ENCODE measurements around the gene BRD1. TPM values are rescaled to one million over a fixed set of nuclear protein-coding genes. Genes with fewer than 3 reads are reported as not detected.
A peak's percentile ranks its signal among the peaks of the same experiment; 100 is the strongest.

BRD1 gene
- 32.5 TPM for total RNA-seq

DNA sequence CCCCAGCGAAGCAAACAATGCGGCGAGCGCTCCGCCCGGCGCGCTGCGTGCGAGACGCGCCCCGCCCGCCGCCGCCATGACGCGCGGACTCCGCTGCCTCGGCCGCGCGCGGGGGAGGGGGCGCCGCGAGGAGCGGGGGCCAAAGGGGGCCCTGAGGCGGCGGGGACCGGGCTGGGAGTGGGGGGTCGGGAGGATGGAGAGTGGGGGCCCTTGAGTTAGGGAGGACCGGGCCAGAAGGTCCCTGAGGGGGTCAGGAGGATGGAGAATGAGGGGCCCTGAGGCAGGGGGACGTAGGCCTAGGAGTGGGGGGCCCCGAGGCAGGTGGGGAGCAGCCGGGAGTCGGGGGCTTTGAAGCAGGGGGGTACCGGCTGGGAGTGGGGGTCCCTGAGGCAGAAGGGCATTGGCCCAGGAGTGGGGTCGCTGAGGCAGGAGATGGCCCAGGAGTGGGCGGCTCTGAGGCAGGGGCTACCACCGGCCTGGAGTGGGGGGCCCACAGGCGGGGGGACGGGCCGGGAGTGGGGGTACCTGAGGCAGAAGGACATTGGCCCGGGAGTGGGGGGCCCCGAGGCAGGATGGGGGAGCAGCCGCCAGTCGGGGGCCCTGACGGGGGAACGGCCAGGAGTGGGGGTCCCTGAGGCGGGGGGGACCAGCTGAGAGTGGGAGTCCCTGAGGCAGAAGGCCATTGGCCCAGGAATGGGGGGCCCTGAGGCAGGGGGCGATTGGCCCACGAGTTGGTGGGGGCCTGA is at the start of gene BRD1:
BRD1 (minus strand) TSS at position 21 of the 746 bp plus-strand sequence. CDS start 3,556 bp downstream, outside the sequence.
- TF ChIP-seq, protein P1, sequence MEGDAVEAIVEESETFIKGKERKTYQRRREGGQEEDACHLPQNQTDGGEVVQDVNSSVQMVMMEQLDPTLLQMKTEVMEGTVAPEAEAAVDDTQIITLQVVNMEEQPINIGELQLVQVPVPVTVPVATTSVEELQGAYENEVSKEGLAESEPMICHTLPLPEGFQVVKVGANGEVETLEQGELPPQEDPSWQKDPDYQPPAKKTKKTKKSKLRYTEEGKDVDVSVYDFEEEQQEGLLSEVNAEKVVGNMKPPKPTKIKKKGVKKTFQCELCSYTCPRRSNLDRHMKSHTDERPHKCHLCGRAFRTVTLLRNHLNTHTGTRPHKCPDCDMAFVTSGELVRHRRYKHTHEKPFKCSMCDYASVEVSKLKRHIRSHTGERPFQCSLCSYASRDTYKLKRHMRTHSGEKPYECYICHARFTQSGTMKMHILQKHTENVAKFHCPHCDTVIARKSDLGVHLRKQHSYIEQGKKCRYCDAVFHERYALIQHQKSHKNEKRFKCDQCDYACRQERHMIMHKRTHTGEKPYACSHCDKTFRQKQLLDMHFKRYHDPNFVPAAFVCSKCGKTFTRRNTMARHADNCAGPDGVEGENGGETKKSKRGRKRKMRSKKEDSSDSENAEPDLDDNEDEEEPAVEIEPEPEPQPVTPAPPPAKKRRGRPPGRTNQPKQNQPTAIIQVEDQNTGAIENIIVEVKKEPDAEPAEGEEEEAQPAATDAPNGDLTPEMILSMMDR (IDR thresholded peaks at IDR 0.05), result no peak
- H3K27ac ChIP-seq, result peak within 1 kb of the TSS; percentile 82 to 86
- DNase-seq (ENCODE audit: low spot score in 2 of 2), result no peak
- peaks cover 14 to 15% of the 10 kb centered on the region in 2 donors for H3K36me3 ChIP-seq
- peaks cover 0 to 14% of the 10 kb centered on the region in 2 donors for H3K9me3 ChIP-seq
- H3K4me1 ChIP-seq, result peaks cover 9 to 23% of the 10 kb centered on the region in 2 donors
- H3K4me3 ChIP-seq, result peak within 1 kb of the TSS; percentile 91 to 93
- intact Hi-C loops (cut with DNase I), result loop anchor here (1.0 to 5.0 kb wide), 2 partner anchors 25 to 1251 kb away; partner anchors contain the start of gene ZBED4
- H3K27me3 ChIP-seq, result no peaks in the 10 kb centered on the region

DNA sequence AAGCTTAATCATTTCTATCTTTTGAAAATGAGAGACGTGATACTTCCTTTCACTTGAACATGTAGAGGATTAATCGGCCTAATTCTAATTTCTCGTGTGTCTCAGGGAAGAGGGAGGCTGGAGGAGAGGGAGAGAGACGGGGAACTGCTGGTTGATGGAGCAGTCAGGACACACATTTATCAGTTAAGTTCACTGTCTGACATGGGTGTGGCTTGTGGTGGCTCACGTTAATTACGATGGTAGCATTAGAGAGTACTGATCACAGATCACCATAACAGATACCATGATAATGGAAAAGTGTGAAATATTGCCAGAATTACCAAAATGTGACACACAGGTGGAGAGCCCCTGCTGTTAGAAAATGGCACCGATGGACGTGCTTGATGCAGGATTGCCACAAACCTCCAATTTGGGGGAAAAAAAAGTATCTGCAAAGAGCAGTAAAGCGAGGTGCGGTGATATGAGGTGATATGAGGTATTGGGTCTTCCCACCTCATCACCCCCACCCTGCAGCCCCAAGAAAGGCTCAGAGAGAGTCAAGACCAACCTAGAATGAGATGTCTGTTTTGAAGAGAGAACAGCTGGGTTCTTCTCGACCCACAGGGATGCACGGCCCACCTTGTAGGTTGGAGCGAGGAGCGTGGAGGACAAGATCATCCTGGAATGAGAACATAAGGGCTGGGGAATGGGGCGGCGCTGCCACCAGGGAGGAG is 45.7 kb upstream of the BRD1 start:
- no peak overlapping the region for H3K4me3 ChIP-seq
- DNase-seq (ENCODE audit: low spot score in 2 of 2), result no peak

DNA sequence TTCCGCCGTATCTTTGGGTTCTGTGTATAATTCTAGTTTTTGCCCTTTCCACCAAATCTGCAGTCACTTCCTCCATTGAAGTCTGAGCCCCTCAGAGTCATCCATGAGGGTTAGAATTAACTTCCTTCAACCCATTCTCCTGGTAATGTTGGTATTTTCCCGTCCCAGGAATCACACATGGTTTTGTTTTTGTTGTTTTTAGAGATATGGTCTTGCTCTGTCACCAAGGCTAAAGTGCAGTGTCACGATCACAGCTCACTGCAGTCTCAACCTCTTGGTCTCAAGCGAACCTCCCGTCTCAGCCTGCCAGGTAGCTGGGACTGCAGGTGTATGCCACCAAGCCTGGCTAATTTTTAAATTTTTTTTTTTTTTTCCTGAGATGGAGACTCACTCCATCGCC is 44.7 kb upstream of the BRD1 start:
- no peak for DNase-seq (ENCODE audit: low spot score in 2 of 2)
- intact Hi-C loops (cut with DNase I), result no loop called here

More for the DNA sequence above, 45.7 kb upstream of the BRD1 start:
- intact Hi-C loops (cut with DNase I), result no loop called here
- peaks cover 17 to 72% of the 10 kb centered on the region in 2 donors for H3K9me3 ChIP-seq
- H3K27ac ChIP-seq, result no peak overlapping the region
- H3K36me3 ChIP-seq, result peaks cover 0 to 2% of the 10 kb centered on the region in 2 donors
- no peaks in the 10 kb centered on the region for H3K27me3 ChIP-seq
- TF ChIP-seq, protein P1 (IDR thresholded peaks at IDR 0.05), result no peak
- H3K4me1 ChIP-seq, result no peaks in the 10 kb centered on the region

DNA sequence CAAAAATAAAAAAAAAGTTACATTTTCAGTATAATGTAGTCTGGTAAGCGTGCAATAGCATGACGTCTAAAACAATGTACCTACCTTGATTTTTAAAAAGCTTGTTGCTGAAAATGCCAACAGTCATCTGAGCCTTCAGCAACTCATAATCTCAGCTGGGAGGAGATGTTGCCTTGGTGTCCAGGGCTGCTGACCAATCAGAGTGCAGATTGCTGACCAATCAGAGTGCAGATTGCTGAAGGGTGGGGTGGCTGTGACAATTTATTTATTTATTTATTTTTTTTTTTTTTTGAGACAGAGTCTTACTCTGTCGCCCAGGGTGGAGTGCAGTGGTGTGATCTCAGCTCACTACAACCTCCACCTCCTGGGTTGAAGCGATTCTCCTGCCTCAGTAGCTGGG is 43.8 kb upstream of the BRD1 start:
- Histone ChIP-seq H3K4me1 (no peaks in the 10 kb centered on the region), H3K36me3 (peaks cover 0 to 9% of the 10 kb centered on the region in 2 donors), H3K9me3 (peaks cover 20 to 80% of the 10 kb centered on the region in 2 donors), H3K27me3 (no peaks in the 10 kb centered on the region), H3K4me3 (no peak overlapping the region), H3K27ac (no peak overlapping the region)
- TF ChIP-seq, protein P1 (IDR thresholded peaks at IDR 0.05), result no peak
- no peak for DNase-seq (ENCODE audit: low spot score in 2 of 2)
- intact Hi-C loops (cut with DNase I), result no loop called here

More for the DNA sequence above, 44.7 kb upstream of the BRD1 start:
- H3K4me3 ChIP-seq, result no peak overlapping the region
- H3K27ac ChIP-seq, result no peak overlapping the region
- H3K27me3 ChIP-seq, result no peaks in the 10 kb centered on the region
- H3K36me3 ChIP-seq, result peaks cover 0 to 9% of the 10 kb centered on the region in 2 donors
- peaks cover 17 to 76% of the 10 kb centered on the region in 2 donors for H3K9me3 ChIP-seq
- TF ChIP-seq, protein P1 (IDR thresholded peaks at IDR 0.05), result no peak
- H3K4me1 ChIP-seq, result no peaks in the 10 kb centered on the region

DNA sequence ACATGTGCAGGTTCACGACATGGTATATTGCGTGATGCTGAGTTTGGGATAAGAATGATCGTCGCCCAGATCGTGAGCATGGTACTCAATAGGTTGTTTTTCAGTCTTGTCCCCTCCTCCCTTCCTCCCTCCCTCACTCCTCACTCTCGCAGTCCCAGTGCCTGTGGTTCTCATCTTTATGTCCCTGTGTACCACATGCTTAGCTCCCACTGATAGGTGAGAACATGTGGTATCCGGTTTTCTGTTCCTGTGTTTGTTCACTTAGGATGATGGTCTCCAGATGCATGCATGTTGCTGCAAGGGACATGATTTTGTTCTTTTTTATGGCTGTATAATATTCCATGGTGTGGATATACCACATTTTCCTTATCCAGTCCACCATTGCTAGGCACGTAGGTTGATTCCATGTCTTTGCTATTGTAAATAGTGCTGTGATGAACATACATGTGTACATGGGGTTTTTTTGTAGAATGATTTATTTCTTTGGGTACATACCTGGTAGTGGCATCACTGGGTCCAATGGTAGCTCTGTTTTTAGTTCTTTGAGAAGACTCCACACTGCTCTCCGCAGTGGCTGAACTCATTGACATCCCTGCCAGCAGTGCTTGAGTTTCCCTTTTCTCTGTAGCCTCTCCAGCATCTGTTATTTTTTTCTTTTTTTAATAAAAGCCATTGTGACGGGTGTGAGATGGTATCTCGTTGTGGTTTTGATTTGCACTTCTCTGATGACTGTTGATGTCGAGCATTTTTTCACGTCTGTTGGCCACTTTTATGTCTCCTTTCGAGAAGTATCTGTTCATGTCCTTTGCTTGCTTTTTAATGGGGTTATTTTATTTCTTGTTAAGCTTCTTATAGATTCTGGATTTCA is 42.4 kb upstream of the BRD1 start:
- peaks cover 0 to 9% of the 10 kb centered on the region in 2 donors for H3K36me3 ChIP-seq
- H3K27me3 ChIP-seq, result no peaks in the 10 kb centered on the region
- intact Hi-C loops (cut with DNase I), result no loop called here
- H3K27ac ChIP-seq, result no peak overlapping the region
- H3K4me3 ChIP-seq, result no peak overlapping the region
- no peaks in the 10 kb centered on the region for H3K4me1 ChIP-seq
- peaks cover 27 to 80% of the 10 kb centered on the region in 2 donors for H3K9me3 ChIP-seq
- no peak for DNase-seq (ENCODE audit: low spot score in 2 of 2)
- TF ChIP-seq, protein P1 (IDR thresholded peaks at IDR 0.05), result no peak

All from ascending aorta (tissue), 2 donors.